SU-DHL-6 (cell line): ENCODE results near the gene TMEM237.

Experiments
- H2AFZ ChIP-seq: fragments of 200-600 bp; sonication (generic); 2 replicates; pipeline ENCODE4 v1.6.1; 2014; ENCODE audit warnings: low read depth, mild to moderate bottlenecking, moderate library complexity, mixed read lengths, antibody characterized with exemption, low read length; ENCODE audit not compliant: severe bottlenecking
- H3F3A ChIP-seq: fragments of 200-600 bp; shearing (Covaris generic); 2 replicates; pipeline ENCODE4 v1.6.0; 2016; ENCODE audit warnings: antibody characterized with exemption, mild to moderate bottlenecking; ENCODE audit not compliant: insufficient read depth
- H3K27ac ChIP-seq: fragments of 200-600 bp; sonication (generic); 2 replicates; pipeline ENCODE4 v1.5.1; 2016; ENCODE audit warnings: low read depth, mild to moderate bottlenecking, low read length, moderate library complexity, mixed read lengths
- H3K27me3 ChIP-seq: fragments of 200-600 bp; sonication (generic), shearing (Covaris generic); 2 replicates; pipeline ENCODE4 v1.6.0; 2014; ENCODE audit warnings: mild to moderate bottlenecking, low read length
- H3K36me3 ChIP-seq: fragments of 200-600 bp; sonication (generic); 2 replicates; pipeline ENCODE4 v1.6.1; 2014; ENCODE audit warnings: mild to moderate bottlenecking, low read length, mixed read lengths
- H3K4me2 ChIP-seq: fragments of 300-600, 200-600 bp; shearing (Covaris generic), sonication (generic); 2 replicates; pipeline ENCODE4 v1.6.0; 2014; ENCODE audit warnings: low read length, low read depth, mild to moderate bottlenecking; ENCODE audit not compliant: poor library complexity, severe bottlenecking
- H3K4me3 ChIP-seq: fragments of 200-600 bp; sonication (generic); 2 replicates; pipeline ENCODE4 v1.5.1; 2014; ENCODE audit warnings: antibody characterized with exemption, low read length, mild to moderate bottlenecking, mixed read lengths; ENCODE audit not compliant: insufficient read depth, poor library complexity, severe bottlenecking
- H3K79me2 ChIP-seq: fragments of 200-600 bp; sonication (generic); 2 replicates; pipeline ENCODE4 v1.6.1; 2014; ENCODE audit warnings: mild to moderate bottlenecking, low read length, moderate library complexity; ENCODE audit not compliant: insufficient read depth
- H3K9ac ChIP-seq: fragments of 200-600 bp; sonication (generic); 2 replicates; pipeline ENCODE4 v1.7.0; 2014; ENCODE audit warnings: mild to moderate bottlenecking, low read length
- H3K9me2 ChIP-seq: fragments of 200-600 bp; sonication (generic); replicated peaks from 2 replicates; pipeline ENCODE4 v1.6.1; 2014; ENCODE audit warnings: low read length; ENCODE audit not compliant: insufficient read depth
- H3K9me3 ChIP-seq: fragments of 200-600 bp; sonication (generic); 2 replicates; pipeline ENCODE4 v1.6.1; 2014; ENCODE audit warnings: low read length, mixed read lengths; ENCODE audit not compliant: insufficient read depth
- H4K20me1 ChIP-seq: fragments of 200-600 bp; sonication (generic); 2 replicates; pipeline ENCODE4 v1.6.1; 2014; ENCODE audit warnings: low read depth, mild to moderate bottlenecking, antibody characterized with exemption, low read length, moderate library complexity, mixed read lengths
- CTCF ChIP-seq: fragments of 200-600 bp; sonication (generic); IDR thresholded peaks from one replicate; pipeline ENCODE4 v1.5.1; 2017; ENCODE audit warnings: antibody characterized with exemption, mild to moderate bottlenecking, low read length, moderate library complexity; ENCODE audit not compliant: insufficient read depth, poor library complexity, severe bottlenecking
- EZH2phosphoT487 ChIP-seq: fragments of 200-600 bp; sonication (generic), shearing (Covaris generic); conservative IDR thresholded peaks from 2 replicates; pipeline ENCODE4 v1.6.1; 2018; ENCODE audit warnings: mild to moderate bottlenecking, antibody characterized with exemption, low read length, moderate library complexity, mixed read lengths

TMEM237 gene

GRCh38 chr2:201630577-201630976 is 12.7 kb downstream of the TMEM237 start:
- no peak overlapping the region for H3K4me3 ChIP-seq
- no peak overlapping the region for H2AFZ ChIP-seq
- no peaks in the 10 kb centered on the region for H3K79me2 ChIP-seq
- TF ChIP-seq EZH2phosphoT487 (no peak), CTCF (no peak)
- no peaks in the 10 kb centered on the region for H3K9me3 ChIP-seq
- no peak overlapping the region for H3K9ac ChIP-seq
- no peaks in the 10 kb centered on the region for H3K27me3 ChIP-seq
- H3K9me2 ChIP-seq: no peaks in the 10 kb centered on the region
- H3F3A ChIP-seq: no peaks in the 10 kb centered on the region
- no peak overlapping the region for H3K27ac ChIP-seq
- no peak overlapping the region for H3K4me2 ChIP-seq
- peaks cover 17% of the 10 kb centered on the region; the same call in 1 of the 2 replicates for H3K36me3 ChIP-seq
- H4K20me1 ChIP-seq: no peaks in the 10 kb centered on the region

GRCh38 chr2:201628545-201628944 is 14.8 kb downstream of the TMEM237 start:
- no peak for TF ChIP-seq CTCF
- no peak for TF ChIP-seq EZH2phosphoT487
- no peak overlapping the region for H3K4me2 ChIP-seq
- H3K27ac ChIP-seq: no peak overlapping the region
- H3K9me3 ChIP-seq: no peaks in the 10 kb centered on the region
- H4K20me1 ChIP-seq: no peaks in the 10 kb centered on the region
- no peaks in the 10 kb centered on the region for H3F3A ChIP-seq
- H2AFZ ChIP-seq: no peak overlapping the region
- H3K4me3 ChIP-seq: no peak overlapping the region
- H3K9ac ChIP-seq: no peak overlapping the region
- H3K27me3 ChIP-seq: no peaks in the 10 kb centered on the region
- no peaks in the 10 kb centered on the region for H3K9me2 ChIP-seq
- H3K79me2 ChIP-seq: no peaks in the 10 kb centered on the region
- H3K36me3 ChIP-seq: peaks cover 16% of the 10 kb centered on the region; the same call in 1 of the 2 replicates

- Histone ChIP-seq H3K4me3 (no peak overlapping the region), H3F3A (no peaks in the 10 kb centered on the region), H3K36me3 (peaks cover 4% of the 10 kb centered on the region; the same call in 1 of the 2 replicates), H3K27me3 (no peaks in the 10 kb centered on the region), H3K9ac (no peak overlapping the region), H3K9me2 (no peaks in the 10 kb centered on the region), H4K20me1 (no peaks in the 10 kb centered on the region), H3K9me3 (no peaks in the 10 kb centered on the region), H3K4me2 (no peak overlapping the region), H3K27ac (no peak overlapping the region), H3K79me2 (no peaks in the 10 kb centered on the region), H2AFZ (no peak overlapping the region)
- TF ChIP-seq EZH2phosphoT487 (no peak), CTCF (no peak)
Measured at GRCh38 chr2:201622306-201622970, 20.9 kb downstream of the TMEM237 start.
